ENCODE measurements around the gene ASB13.
"Not testable (repeated sequence)": the region's sequence is repeated elsewhere in the genome, so short reads cannot be mapped to it uniquely, and the experiment has no call there.

Gene ASB13

DNA sequence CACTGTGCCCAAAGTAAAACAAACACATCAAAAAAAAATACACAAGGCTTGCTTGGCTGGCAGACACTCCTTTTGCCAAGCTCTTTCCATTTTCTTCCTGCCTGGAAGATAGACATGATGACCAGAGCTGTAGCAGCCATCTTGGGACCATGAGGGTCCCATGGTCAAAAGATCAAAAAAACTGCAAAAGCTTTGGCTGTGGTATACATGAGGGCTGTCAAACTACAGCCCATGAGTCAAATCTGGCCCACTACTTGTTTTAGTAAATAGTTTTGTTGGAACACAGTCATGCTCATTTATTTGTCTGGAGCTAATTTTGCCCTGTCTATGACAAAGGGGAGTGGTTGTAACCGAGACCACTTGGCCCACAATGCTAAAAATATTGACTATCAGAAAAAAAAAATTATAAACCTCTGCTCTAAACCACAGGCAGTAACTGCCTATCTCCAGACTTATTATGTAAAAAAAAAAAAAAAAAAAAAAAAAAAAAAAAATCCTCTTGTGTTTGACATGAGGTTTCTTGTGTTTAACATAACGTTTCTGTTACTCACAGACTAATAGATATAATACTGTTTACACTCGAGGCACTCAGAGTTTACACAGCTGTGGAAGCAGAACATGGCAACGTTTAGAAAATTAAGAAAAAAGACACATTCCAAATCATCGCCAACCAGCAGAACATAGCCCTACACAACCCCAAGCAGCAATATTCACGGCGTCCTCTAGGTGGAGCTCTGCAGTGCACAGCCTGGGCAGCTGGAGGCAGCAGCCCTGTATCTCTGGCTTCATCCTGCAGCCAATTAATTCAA is 36.9 kb downstream of the ASB13 start:
- peaks cover 8% of the 10 kb centered on the region for H3K27me3 Mint-ChIP-seq
- peak overlapping the region; percentile 43 for H3K4me3 Mint-ChIP-seq
- H3K9me3 Mint-ChIP-seq = no peaks in the 10 kb centered on the region
- H3K36me3 Mint-ChIP-seq (ENCODE audit: low read depth) = no peaks in the 10 kb centered on the region
- DNase-seq = peak; percentile 89
- peaks cover 24% of the 10 kb centered on the region for H3K4me1 Mint-ChIP-seq (ENCODE audit: low read depth)
- H3K27ac Mint-ChIP-seq = peak overlapping the region; percentile 93

DNA sequence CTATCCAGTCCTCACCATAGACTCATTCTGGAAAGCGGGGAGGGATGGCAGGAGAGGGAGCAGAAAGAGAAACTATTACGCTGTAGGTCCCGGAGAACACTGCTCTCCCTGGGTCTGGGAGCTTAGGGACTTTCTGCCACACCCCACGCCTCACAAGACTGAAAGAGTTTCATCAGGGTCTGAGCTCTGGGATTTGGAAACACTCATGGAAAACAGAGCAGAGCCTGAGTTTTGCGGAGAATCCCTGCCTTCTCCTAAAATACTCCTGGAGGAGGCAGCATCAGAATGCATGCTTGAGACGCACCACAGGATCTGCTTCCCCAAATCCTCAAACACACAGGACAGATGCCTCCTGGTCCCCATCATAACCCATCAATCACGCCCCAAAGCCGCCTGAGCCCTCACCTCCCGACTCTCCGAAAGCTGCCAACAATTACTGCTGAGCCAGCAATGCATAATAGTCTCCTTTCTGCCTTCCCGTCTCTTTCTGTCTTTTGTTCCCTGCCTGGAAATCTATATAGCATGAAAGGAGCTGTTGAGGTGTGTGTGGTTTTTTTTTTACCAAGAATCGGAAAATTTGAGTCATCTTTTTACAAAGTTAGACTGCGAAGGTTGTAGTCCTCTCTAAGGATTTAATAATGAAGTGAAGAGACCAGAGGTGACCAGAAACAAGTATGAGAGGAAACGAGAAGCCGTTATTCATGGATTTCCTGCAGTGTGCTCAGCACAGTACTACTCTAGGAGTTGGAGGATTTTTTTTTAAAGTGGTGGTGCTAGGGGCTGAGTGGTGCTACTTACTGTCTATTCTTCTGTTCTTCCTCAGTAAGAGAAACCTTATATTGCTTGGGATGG is 37.7 kb downstream of the ASB13 start:
- Mint-ChIP-seq H3K27me3 (peaks cover 8% of the 10 kb centered on the region), H3K36me3 (ENCODE audit: low read depth) (no peaks in the 10 kb centered on the region), H3K9me3 (no peaks in the 10 kb centered on the region), H3K27ac (peak overlapping the region; percentile 93), H3K4me1 (ENCODE audit: low read depth) (peaks cover 25% of the 10 kb centered on the region), H3K4me3 (peak overlapping the region; percentile 43)
- DNase-seq = peak; percentile 44

- Mint-ChIP-seq H3K27me3 (peaks cover 8% of the 10 kb centered on the region), H3K36me3 (ENCODE audit: low read depth) (no peaks in the 10 kb centered on the region), H3K4me1 (ENCODE audit: low read depth) (peaks cover 29% of the 10 kb centered on the region), H3K27ac (no peak overlapping the region), H3K9me3 (no peaks in the 10 kb centered on the region), H3K4me3 (no peak overlapping the region)
- DNase-seq = no peak
Measured at GRCh38 chr10:5627486-5628044, 38.8 kb downstream of the ASB13 start.

DNA sequence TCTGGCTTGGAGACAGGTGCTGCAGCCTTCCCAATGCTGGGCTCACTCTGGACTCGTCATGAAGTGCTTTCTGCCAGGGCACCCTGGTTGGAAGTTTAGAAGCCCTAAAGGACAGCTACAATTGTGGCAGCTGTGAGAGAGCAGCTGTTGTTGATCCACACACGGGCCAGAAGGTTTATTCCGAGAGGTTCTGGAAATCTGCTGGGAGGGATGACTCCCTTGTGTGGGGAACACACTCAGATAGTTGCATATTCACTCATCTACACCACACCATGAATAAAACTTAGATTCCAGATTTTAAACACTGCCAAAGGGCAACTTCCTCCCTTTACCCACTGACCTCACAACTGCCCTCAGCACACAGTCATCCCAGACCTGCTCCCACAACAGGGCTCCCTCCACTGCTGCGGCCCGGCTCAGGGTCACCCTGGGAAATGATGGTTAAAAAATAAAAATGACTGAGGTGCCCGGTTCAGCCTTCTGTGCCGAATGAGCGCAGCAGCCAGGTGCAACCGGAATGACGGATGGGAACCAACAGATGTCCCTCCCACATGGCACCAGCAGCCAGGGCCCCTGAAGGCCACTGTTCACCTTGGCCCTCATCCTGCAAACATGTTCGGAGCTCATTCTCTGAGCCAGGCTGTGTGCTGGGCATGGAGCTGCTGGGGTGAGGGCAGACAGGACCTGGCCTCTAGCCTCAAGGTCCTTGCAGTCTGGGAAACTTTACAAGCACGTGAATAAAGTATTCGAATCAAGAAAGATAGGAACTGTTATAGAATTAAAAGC is 40.2 kb downstream of the ASB13 start:
- Mint-ChIP-seq H3K27ac (no peak overlapping the region), H3K27me3 (peaks cover 8% of the 10 kb centered on the region), H3K36me3 (ENCODE audit: low read depth) (no peaks in the 10 kb centered on the region), H3K4me3 (no peak overlapping the region), H3K4me1 (ENCODE audit: low read depth) (peaks cover 29% of the 10 kb centered on the region), H3K9me3 (no peaks in the 10 kb centered on the region)
- no peak for DNase-seq

DNA sequence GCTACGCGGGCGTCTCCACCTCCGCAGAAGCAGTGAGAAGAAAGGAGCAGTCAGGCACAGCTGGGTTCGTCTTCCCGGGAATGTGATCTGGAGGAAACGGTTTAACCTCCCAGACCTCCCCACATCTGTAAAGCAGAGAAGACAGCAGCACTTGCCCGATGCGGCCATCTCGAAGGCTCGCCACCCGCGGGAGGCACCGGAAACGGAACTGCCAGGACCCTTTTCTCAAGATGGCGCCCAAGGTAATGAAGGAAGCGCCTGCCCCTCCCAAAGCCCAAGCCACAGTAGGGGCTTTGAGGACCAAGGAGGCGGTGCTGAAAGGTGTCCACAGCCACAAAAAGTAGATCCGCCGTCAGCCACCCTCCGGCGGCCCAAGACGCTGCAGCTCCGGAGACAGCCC is 41.7 kb downstream of the ASB13 start:
- no peak for DNase-seq
- Mint-ChIP-seq H3K27ac (no peak overlapping the region), H3K4me1 (ENCODE audit: low read depth) (peaks cover 24% of the 10 kb centered on the region), H3K4me3 (no peak overlapping the region), H3K27me3 (peaks cover 8% of the 10 kb centered on the region), H3K9me3 (no peaks in the 10 kb centered on the region), H3K36me3 (ENCODE audit: low read depth) (no peaks in the 10 kb centered on the region)

GRCh38 chr10:5623081-5623748 is 43.2 kb downstream of the ASB13 start:
- Mint-ChIP-seq H3K4me3 (no peak overlapping the region), H3K36me3 (ENCODE audit: low read depth) (no peaks in the 10 kb centered on the region)

GRCh38 chr10:5622186-5622960 is 44.0 kb downstream of the ASB13 start:
- H3K4me3 Mint-ChIP-seq = no peak overlapping the region
- DNase-seq = no peak
- H3K4me1 Mint-ChIP-seq (ENCODE audit: low read depth) = peaks cover 7% of the 10 kb centered on the region
- H3K36me3 Mint-ChIP-seq (ENCODE audit: low read depth) = no peaks in the 10 kb centered on the region
- H3K27ac Mint-ChIP-seq = no peak overlapping the region
- no peaks in the 10 kb centered on the region for H3K9me3 Mint-ChIP-seq
- no peaks in the 10 kb centered on the region for H3K27me3 Mint-ChIP-seq

More at GRCh38 chr10:5623081-5623748, 43.2 kb downstream of the ASB13 start:
- DNase-seq = peak; percentile 88
- H3K27me3 Mint-ChIP-seq = peaks cover 3% of the 10 kb centered on the region
- H3K9me3 Mint-ChIP-seq = no peaks in the 10 kb centered on the region
- no peak overlapping the region for H3K27ac Mint-ChIP-seq
- peaks cover 9% of the 10 kb centered on the region for H3K4me1 Mint-ChIP-seq (ENCODE audit: low read depth)

GRCh38 chr10:5621371-5621770 is 45.0 kb downstream of the ASB13 start:
- not testable (repeated sequence) for H3K4me3 Mint-ChIP-seq; H3K27me3 Mint-ChIP-seq; DNase-seq; H3K27ac Mint-ChIP-seq; H3K36me3 Mint-ChIP-seq (ENCODE audit: low read depth); H3K4me1 Mint-ChIP-seq (ENCODE audit: low read depth); H3K9me3 Mint-ChIP-seq

- peaks cover 6% of the 10 kb centered on the region for H3K4me1 Mint-ChIP-seq (ENCODE audit: low read depth)
- H3K27me3 Mint-ChIP-seq = no peaks in the 10 kb centered on the region
- no peak overlapping the region for H3K27ac Mint-ChIP-seq
- no peak overlapping the region for H3K4me3 Mint-ChIP-seq
- H3K36me3 Mint-ChIP-seq (ENCODE audit: low read depth) = no peaks in the 10 kb centered on the region
- no peak for DNase-seq
- H3K9me3 Mint-ChIP-seq = no peaks in the 10 kb centered on the region
Measured at GRCh38 chr10:5620966-5621365, 45.4 kb downstream of the ASB13 start.

DNA sequence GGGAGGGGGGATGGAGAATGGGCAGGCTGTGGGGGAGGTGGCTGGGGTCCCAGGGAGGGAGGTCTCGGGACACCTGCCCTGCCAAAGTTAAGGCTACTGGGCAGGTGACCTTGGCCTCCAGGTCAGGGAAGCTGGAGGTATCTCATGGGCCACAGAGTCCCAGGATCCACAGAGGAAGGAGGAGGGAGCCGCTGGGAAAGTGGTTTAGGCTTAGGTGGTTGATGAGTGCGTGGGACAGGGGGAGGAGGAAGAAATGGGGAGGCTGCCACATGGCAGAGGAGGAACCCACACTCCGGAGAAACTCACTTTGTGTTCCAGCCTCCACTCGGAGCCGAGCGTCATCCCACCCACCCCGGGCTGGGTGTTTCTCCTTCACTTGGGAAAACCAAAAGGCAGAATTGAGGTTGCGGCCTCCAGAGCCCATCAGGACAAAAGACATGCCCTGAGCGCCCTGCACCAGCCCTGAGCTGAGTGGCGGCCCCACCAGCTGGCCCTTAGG is 46.1 kb downstream of the ASB13 start:
- Mint-ChIP-seq H3K27me3 (no peaks in the 10 kb centered on the region), H3K27ac (no peak overlapping the region), H3K4me1 (ENCODE audit: low read depth) (peaks cover 5% of the 10 kb centered on the region), H3K4me3 (no peak overlapping the region), H3K9me3 (no peaks in the 10 kb centered on the region), H3K36me3 (ENCODE audit: low read depth) (no peaks in the 10 kb centered on the region)
- no peak for DNase-seq

DNA sequence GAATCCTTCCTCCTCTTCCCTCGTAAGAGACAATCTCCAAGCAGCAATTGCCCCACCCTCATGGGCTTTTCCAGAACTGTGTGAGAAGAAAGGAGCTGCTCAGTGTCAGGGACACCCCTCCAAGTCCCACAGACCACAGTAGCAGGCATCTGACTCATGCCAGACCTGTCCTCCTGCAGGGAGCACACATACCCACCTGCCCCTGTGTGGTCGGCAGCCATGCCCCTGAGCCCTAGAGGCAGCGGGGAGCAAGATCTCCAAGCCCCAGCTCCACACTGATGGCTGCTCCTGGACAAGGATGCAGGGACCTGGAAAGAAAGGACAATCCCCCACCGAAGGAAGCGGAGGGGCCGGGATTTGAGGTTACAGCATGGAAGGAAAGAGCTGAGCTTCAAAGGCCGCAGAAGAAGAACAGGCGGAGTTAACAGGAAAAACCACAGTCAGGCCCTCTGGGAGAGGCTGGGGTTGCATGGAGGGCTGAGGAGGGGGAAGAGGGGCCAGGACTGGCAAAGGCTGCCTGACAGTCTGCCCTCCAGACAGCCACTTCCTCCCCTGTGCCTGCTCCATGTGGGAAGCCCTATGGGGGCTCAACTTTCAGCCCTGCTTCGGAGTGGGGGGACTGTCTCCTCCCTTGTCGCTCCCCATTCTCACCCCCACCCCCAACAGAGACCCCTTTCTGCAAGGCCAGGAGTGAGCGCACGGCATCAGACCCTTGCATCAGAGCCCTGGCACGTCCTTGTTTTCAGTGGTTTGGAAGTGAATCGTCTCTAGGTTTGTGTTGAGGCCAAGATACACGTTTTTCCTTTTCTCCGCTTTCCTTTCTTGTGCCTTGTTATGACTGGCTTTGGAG is 46.8 kb downstream of the ASB13 start:
- Mint-ChIP-seq H3K4me3 (no peak overlapping the region), H3K36me3 (ENCODE audit: low read depth) (no peaks in the 10 kb centered on the region), H3K4me1 (ENCODE audit: low read depth) (peaks cover 5% of the 10 kb centered on the region), H3K27me3 (no peaks in the 10 kb centered on the region), H3K9me3 (no peaks in the 10 kb centered on the region), H3K27ac (no peak overlapping the region)
- no peak for DNase-seq

- Mint-ChIP-seq H3K27ac (no peak overlapping the region), H3K36me3 (ENCODE audit: low read depth) (no peaks in the 10 kb centered on the region), H3K4me1 (ENCODE audit: low read depth) (peaks cover 5% of the 10 kb centered on the region), H3K9me3 (no peaks in the 10 kb centered on the region), H3K27me3 (no peaks in the 10 kb centered on the region), H3K4me3 (no peak overlapping the region)
- DNase-seq = no peak
Measured at GRCh38 chr10:5618829-5619228, 47.6 kb downstream of the ASB13 start.
